ENCODE measurements around the gene STRN3.

Gene STRN3

GRCh38 chr14:31038521-31039166, 12.5 kb upstream of the STRN3 start:
- no peak for DNase-seq (ENCODE audit: extremely low spot score)
- ChIA-PET CTCF (interaction anchor here (1.3 to 2.0 kb wide), 6 partner anchors 9 to 58 kb away, joined by 4 to 5 read pairs (median 4); partner anchors contain the start of gene STRN3), POLR2A (interaction anchor here (0.7 to 1.3 kb wide), 2 partner anchors 12 to 26 kb away, joined by 3 to 4 read pairs; partner anchors contain the start of gene STRN3)
- TF ChIP-seq, protein P1, sequence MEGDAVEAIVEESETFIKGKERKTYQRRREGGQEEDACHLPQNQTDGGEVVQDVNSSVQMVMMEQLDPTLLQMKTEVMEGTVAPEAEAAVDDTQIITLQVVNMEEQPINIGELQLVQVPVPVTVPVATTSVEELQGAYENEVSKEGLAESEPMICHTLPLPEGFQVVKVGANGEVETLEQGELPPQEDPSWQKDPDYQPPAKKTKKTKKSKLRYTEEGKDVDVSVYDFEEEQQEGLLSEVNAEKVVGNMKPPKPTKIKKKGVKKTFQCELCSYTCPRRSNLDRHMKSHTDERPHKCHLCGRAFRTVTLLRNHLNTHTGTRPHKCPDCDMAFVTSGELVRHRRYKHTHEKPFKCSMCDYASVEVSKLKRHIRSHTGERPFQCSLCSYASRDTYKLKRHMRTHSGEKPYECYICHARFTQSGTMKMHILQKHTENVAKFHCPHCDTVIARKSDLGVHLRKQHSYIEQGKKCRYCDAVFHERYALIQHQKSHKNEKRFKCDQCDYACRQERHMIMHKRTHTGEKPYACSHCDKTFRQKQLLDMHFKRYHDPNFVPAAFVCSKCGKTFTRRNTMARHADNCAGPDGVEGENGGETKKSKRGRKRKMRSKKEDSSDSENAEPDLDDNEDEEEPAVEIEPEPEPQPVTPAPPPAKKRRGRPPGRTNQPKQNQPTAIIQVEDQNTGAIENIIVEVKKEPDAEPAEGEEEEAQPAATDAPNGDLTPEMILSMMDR (IDR thresholded peaks at IDR 0.05; ENCODE audit: control extremely low read depth, extremely low read depth, low read depth, missing control alignments): no peak

DNA sequence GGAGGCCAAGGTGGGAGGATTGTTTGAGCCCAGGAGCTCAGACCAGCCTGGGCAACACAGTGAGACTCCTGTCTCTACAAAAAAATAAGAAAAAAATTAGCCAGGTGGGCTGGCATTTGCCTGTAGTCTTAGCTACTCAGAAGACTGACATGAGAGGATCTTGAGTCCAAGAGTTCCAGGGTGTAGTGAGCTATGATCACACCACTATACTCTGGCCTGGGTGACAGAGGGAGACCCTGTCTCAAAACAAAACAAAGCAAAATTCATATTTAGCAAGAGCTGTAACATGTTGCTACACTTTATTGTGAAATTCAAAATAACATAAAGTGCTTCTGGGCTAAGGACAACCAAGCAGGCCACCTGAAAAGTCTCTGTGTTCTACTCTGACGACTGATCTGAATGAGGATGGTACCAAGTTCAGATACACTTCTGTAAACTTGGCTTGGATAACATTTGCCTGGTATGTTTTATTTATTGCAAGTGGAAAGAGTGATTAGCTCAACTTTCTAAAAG, 11.6 kb upstream of the STRN3 start:
- DNase-seq (ENCODE audit: extremely low spot score): no peak
- TF ChIP-seq, protein P1 (IDR thresholded peaks at IDR 0.05; ENCODE audit: control extremely low read depth, extremely low read depth, low read depth, missing control alignments): no peak
- ChIA-PET CTCF (interaction anchor here (1.3 to 2.0 kb wide), 6 partner anchors 9 to 57 kb away, joined by 4 to 5 read pairs (median 4); partner anchors contain the start of gene STRN3), POLR2A (interaction anchor here (1.3 kb wide), 1 partner anchor 12 kb away, joined by 4 read pairs; the partner anchor contains the start of gene STRN3)

DNA sequence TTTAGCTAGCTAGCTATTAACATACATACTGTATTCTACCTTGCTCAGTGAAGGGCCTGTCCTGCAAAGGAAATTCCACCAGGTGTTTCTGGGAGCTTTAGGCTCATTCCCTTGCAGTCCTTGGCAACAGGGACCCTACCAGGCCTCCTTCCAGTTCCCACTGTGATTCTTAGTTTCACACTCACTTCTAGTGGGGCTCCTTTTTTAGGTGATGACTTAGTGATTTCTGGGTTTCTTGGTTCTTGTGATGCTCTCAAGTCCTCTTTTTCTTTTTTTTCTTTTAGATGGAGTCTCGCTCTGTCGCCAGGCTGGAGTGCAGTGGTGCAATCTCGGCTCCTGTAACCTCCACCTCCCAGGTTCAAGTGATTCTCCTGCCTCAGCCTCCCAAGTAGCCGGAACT, 10.4 kb upstream of the STRN3 start:
- CTCF ChIA-PET: interaction anchor here (1.3 kb wide), 1 partner anchor 32 kb away, joined by 3 read pairs; no protein-coding TSS in a partner anchor
- TF ChIP-seq, protein P1 (IDR thresholded peaks at IDR 0.05; ENCODE audit: control extremely low read depth, extremely low read depth, low read depth, missing control alignments): no peak
- POLR2A ChIA-PET: no interaction called here
- no peak for DNase-seq (ENCODE audit: extremely low spot score)

DNA sequence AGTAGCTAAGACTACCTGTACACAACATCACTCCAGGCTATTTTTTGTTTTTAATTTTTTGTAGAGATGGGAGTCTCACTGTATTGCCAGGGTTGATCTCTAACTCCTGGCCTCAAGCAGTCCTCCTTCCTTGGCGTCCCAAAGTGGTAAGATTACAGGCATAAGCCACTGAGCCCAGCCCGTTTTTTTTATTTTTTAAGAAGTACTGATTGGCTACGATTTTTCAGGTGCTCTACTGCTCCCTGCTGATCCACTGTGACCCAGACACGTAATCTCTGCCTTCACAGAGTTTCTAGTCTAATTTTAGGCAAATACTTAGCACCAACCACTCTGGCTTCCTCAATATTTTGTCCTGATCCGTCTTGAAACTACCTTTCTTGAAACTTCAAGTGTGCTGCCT, 4.3 kb upstream of the STRN3 start:
- POLR2A ChIA-PET: no interaction called here
- TF ChIP-seq, protein P1 (IDR thresholded peaks at IDR 0.05; ENCODE audit: control extremely low read depth, extremely low read depth, low read depth, missing control alignments): no peak
- no peak for DNase-seq (ENCODE audit: extremely low spot score)
- CTCF ChIA-PET: interaction anchor here (1.2 to 1.6 kb wide), 2 partner anchors 51 to 52 kb away, joined by 4 read pairs; no protein-coding TSS in a partner anchor

DNA sequence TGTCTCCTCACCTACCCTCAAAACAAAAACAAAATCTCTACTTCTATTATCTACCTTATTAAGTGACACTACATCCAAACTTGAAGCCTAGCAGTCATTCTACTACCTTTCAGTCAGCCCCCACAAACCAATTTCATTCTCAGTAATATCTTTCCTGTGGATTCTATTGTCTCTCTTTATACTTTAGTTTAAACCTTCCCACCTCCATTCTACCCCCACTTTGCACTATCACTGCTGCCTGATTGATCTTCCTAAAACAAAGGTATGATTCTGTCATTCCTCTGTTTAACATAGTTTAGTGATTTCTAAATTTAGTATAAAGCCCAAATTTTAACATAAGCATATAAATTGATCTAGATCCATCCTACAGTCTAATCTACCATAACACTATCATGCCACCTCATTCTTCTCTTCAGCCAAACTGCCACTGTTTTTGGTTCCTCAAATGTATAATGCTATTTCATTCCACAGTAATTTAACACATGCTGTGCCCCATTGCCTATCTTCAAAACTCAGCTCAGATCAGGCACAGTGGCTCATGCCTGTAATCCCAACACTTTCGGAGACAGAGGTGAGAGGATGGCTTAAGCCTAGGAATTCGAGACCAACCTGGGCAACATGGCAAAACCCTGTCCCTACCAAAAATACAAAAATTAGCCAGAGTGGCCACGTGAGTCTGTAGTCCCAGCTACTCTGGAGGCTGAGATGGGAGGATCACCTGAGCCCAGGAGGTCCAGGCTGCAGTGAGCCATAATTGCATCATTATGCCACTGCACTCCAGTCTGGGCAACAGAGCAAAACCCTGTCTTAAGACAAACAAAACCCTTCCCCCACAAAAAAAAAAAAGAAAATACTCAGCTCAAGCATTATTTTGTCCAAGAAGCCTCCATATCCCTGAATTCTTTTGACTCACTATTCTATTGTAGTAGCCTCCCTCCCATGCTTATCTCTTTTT, 3.1 kb upstream of the STRN3 start:
- no peak for DNase-seq (ENCODE audit: extremely low spot score)
- ChIA-PET POLR2A (no interaction called here), CTCF (interaction anchor here (1.1 to 1.6 kb wide), 3 partner anchors 9 to 53 kb away, joined by 4 to 5 read pairs (median 4); no protein-coding TSS in a partner anchor)
- TF ChIP-seq, protein P1 (IDR thresholded peaks at IDR 0.05; ENCODE audit: control extremely low read depth, extremely low read depth, low read depth, missing control alignments): no peak

DNA sequence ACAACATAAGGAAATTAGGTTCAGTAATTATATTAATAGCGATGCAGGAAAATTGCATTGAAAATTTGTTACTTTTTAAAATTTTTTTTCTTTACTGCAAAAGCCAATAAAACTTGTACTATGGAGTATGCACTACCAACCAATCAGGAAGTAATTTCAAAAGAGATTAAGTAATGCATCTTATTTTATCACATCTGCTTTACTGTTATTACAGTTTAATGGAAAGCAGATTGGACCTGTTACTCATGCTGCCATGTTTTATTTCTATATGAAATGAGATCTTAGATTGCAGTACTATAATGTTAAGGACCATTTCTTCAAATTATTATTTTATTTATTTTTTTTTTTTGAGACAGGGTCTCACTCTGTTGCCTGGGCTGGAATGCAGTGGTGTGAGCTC, 1.7 kb upstream of the STRN3 start:
- ChIA-PET CTCF (interaction anchor here (1.1 kb wide), 2 partner anchors 8 to 11 kb away, joined by 3 to 5 read pairs; no protein-coding TSS in a partner anchor), POLR2A (no interaction called here)
- TF ChIP-seq, protein P1 (IDR thresholded peaks at IDR 0.05; ENCODE audit: control extremely low read depth, extremely low read depth, low read depth, missing control alignments): no peak
- DNase-seq (ENCODE audit: extremely low spot score): no peak

All from GM10248 (cell line).